ENCODE measurements around the gene PLK3.
A peak's percentile ranks its signal among the peaks of the same experiment; 100 is the strongest.
"Not testable (repeated sequence)": the region's sequence is repeated elsewhere in the genome, so short reads cannot be mapped to it uniquely, and the experiment has no call there.

The PLK3 gene

DNA sequence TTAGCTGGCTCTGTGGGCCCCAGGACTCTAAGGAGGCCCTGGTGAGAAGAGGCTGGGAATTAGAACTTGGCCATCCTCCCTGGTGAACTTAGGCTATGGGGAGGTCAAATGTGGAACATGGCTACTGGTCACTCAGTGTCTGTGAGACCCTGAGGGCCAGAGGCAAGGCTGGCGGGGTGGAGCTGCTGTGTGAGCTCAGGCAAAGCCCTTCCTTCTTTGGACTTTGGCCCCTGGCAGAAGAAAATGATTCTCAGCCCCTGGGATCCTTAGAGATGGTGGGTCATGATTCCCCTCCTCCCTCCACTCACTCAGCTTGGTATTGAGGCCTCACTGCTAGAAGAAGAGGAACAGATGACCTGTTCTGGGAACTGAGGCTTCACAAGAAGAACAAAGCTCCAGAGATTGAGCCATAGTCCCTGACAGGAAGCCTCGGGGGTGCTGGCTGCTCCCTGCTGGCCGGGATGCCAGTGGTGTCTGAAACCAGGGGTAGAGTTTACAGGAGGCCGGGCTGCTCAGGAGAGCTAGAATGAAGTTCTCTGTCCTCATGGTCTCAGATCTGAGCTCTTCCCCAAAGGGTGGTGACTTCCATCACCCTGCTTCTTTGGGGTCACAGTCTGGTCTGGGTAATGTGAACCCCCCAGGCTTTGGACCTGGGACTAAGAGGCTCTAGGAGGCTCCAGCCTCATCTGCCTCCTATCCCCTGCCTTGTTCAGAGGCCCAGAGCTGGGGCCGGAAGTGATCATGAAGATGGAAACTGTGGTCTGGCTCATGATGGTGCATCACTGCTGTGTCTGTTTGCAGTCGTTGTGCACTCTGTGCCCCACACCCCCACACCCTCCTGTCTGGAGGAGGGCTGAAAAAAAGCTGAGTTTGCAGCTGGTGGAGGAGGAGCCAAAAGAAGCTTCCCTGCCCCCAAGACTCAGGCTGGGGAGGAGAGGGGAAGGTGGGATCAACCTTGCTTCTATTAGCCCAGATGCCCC lies 9.1 kb downstream of the PLK3 start:
- Histone ChIP-seq H2AFZ (ENCODE audit: low read depth, low read length) (no peak overlapping the region), H3K4me2 (ENCODE audit: low read length) (peak overlapping the region; percentile 78), H3K27ac (ENCODE audit: low read length) (peak overlapping the region; percentile 100), H3K27me3 (ENCODE audit: low read depth, low read length) (no peaks in the 10 kb centered on the region), H3K4me1 (ENCODE audit: low read length) (peaks cover 75% of the 10 kb centered on the region), H3K4me3 (ENCODE audit: low read length) (peak overlapping the region; percentile 55), H3K36me3 (replicated peaks; ENCODE audit: low read depth, low read length) (peaks cover 43% of the 10 kb centered on the region), H4K20me1 (ENCODE audit: insufficient read depth, low read length) (no peaks in the 10 kb centered on the region), H3K9ac (ENCODE audit: low read length) (peak overlapping the region; percentile 94), H3K9me3 (ENCODE audit: insufficient read depth, low read length) (no peaks in the 10 kb centered on the region), H3K79me2 (ENCODE audit: low read length) (peaks cover 42% of the 10 kb centered on the region)
- TF ChIP-seq, protein P1, sequence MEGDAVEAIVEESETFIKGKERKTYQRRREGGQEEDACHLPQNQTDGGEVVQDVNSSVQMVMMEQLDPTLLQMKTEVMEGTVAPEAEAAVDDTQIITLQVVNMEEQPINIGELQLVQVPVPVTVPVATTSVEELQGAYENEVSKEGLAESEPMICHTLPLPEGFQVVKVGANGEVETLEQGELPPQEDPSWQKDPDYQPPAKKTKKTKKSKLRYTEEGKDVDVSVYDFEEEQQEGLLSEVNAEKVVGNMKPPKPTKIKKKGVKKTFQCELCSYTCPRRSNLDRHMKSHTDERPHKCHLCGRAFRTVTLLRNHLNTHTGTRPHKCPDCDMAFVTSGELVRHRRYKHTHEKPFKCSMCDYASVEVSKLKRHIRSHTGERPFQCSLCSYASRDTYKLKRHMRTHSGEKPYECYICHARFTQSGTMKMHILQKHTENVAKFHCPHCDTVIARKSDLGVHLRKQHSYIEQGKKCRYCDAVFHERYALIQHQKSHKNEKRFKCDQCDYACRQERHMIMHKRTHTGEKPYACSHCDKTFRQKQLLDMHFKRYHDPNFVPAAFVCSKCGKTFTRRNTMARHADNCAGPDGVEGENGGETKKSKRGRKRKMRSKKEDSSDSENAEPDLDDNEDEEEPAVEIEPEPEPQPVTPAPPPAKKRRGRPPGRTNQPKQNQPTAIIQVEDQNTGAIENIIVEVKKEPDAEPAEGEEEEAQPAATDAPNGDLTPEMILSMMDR (IDR thresholded peaks at IDR 0.05; ENCODE audit: low read depth, low read length), result no peak
- TF ChIP-seq EZH2phosphoT487 (IDR thresholded peaks at IDR 0.05; ENCODE audit: low read depth), result no peak

- TF ChIP-seq EZH2phosphoT487 (IDR thresholded peaks at IDR 0.05; ENCODE audit: low read depth), result no peak
- TF ChIP-seq, protein P1 (IDR thresholded peaks at IDR 0.05; ENCODE audit: low read depth, low read length), result no peak
- H3K4me1 ChIP-seq (ENCODE audit: low read length), result peaks cover 70% of the 10 kb centered on the region
- no peaks in the 10 kb centered on the region for H3K9me3 ChIP-seq (ENCODE audit: insufficient read depth, low read length)
- peaks cover 37% of the 10 kb centered on the region for H3K79me2 ChIP-seq (ENCODE audit: low read length)
- H3K4me2 ChIP-seq (ENCODE audit: low read length), result peak overlapping the region; percentile 76
- H3K9ac ChIP-seq (ENCODE audit: low read length), result peak overlapping the region; percentile 94
- H3K27ac ChIP-seq (ENCODE audit: low read length), result peak overlapping the region; percentile 100
- no peaks in the 10 kb centered on the region for H4K20me1 ChIP-seq (ENCODE audit: insufficient read depth, low read length)
- H3K27me3 ChIP-seq (ENCODE audit: low read depth, low read length), result no peaks in the 10 kb centered on the region
- peaks cover 41% of the 10 kb centered on the region for H3K36me3 ChIP-seq (replicated peaks; ENCODE audit: low read depth, low read length)
- peak overlapping the region; percentile 67 for H3K4me3 ChIP-seq (ENCODE audit: low read length)
- no peak overlapping the region for H2AFZ ChIP-seq (ENCODE audit: low read depth, low read length)
Observed at GRCh38 chr1:44810101-44810761, 10.1 kb downstream of the PLK3 start.

DNA sequence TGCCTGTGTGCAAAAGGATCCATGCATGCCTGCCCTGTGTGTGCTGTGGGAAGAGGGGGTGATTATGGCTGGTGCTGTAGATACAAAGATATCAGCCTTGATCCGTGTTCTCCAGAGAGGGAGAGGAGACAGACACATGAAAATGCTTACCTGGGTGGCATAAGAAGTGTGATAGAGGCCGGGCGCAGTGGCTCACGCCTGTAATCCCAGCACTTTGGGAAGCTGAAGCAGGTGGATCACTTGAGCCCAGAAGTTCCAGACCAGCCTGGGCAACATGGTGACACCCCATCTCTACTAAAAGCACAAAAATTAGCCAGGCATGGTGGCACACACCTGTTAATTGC lies 10.6 kb downstream of the PLK3 start:
- not testable (repeated sequence) for H3K9me3 ChIP-seq (ENCODE audit: insufficient read depth, low read length); H4K20me1 ChIP-seq (ENCODE audit: insufficient read depth, low read length); H2AFZ ChIP-seq (ENCODE audit: low read depth, low read length); H3K27me3 ChIP-seq (ENCODE audit: low read depth, low read length)
- H3K4me2 ChIP-seq (ENCODE audit: low read length), result peak overlapping the region; percentile 76
- peak overlapping the region; percentile 100 for H3K27ac ChIP-seq (ENCODE audit: low read length)
- peaks cover 41% of the 10 kb centered on the region for H3K36me3 ChIP-seq (replicated peaks; ENCODE audit: low read depth, low read length)
- H3K79me2 ChIP-seq (ENCODE audit: low read length), result peaks cover 32% of the 10 kb centered on the region
- peaks cover 65% of the 10 kb centered on the region for H3K4me1 ChIP-seq (ENCODE audit: low read length)
- peak overlapping the region; percentile 67 for H3K4me3 ChIP-seq (ENCODE audit: low read length)
- H3K9ac ChIP-seq (ENCODE audit: low read length), result peak overlapping the region; percentile 94

- Histone ChIP-seq H3K9ac (ENCODE audit: low read length) (peak overlapping the region; percentile 94), H3K36me3 (replicated peaks; ENCODE audit: low read depth, low read length) (peaks cover 37% of the 10 kb centered on the region), H3K9me3 (ENCODE audit: insufficient read depth, low read length) (no peaks in the 10 kb centered on the region), H3K27ac (ENCODE audit: low read length) (peak overlapping the region; percentile 100), H3K4me2 (ENCODE audit: low read length) (peak overlapping the region; percentile 76), H3K4me3 (ENCODE audit: low read length) (peak overlapping the region; percentile 67), H3K4me1 (ENCODE audit: low read length) (peaks cover 60% of the 10 kb centered on the region), H2AFZ (ENCODE audit: low read depth, low read length) (no peak overlapping the region), H3K79me2 (ENCODE audit: low read length) (peaks cover 27% of the 10 kb centered on the region), H3K27me3 (ENCODE audit: low read depth, low read length) (no peaks in the 10 kb centered on the region), H4K20me1 (ENCODE audit: insufficient read depth, low read length) (no peaks in the 10 kb centered on the region)
- TF ChIP-seq, protein P1 (IDR thresholded peaks at IDR 0.05; ENCODE audit: low read depth, low read length), result no peak
- no peak for TF ChIP-seq EZH2phosphoT487 (IDR thresholded peaks at IDR 0.05; ENCODE audit: low read depth)
Observed at GRCh38 chr1:44811234-44811633, 11.1 kb downstream of the PLK3 start.
